ENCODE results near the gene USP11.
A peak's percentile ranks its signal among the peaks of the same experiment; 100 is the strongest.

Gene USP11

GRCh38 chrX:47226531-47227333 lies 6.1 kb upstream of the USP11 start:
- DNase-seq = no peak

GRCh38 chrX:47227334-47227583 lies 5.5 kb upstream of the USP11 start:
- no peak for DNase-seq

GRCh38 chrX:47228550-47229270 lies 4.1 kb upstream of the USP11 start:
- no peak for DNase-seq

- DNase-seq = no peak
These were observed 3.4 kb upstream of the USP11 start for GRCh38 chrX:47229427-47229826.

GRCh38 chrX:47230136-47230868 lies 2.5 kb upstream of the USP11 start:
- no peak for DNase-seq

GRCh38 chrX:47231167-47231566 lies 1.6 kb upstream of the USP11 start:
- no peak for DNase-seq

- no peak for DNase-seq
These were observed 509 bp upstream of the USP11 start for GRCh38 chrX:47232197-47232802.

- peak; percentile 96 for DNase-seq
These were observed 714 bp downstream of the USP11 start for GRCh38 chrX:47233333-47234113.

GRCh38 chrX:47234583-47234982 lies 1.8 kb downstream of the USP11 start:
- DNase-seq = no peak

- DNase-seq = no peak
These were observed 2.9 kb downstream of the USP11 start for GRCh38 chrX:47235691-47236103.

GRCh38 chrX:47239199-47239598 lies 6.4 kb downstream of the USP11 start:
- no peak for DNase-seq

GRCh38 chrX:47239898-47240545 lies 7.2 kb downstream of the USP11 start:
- DNase-seq = no peak

- DNase-seq = no peak
These were observed 7.8 kb downstream of the USP11 start for GRCh38 chrX:47240619-47241018.

GRCh38 chrX:47241201-47242011 lies 8.6 kb downstream of the USP11 start:
- DNase-seq = no peak

- DNase-seq = no peak
These were observed 9.5 kb downstream of the USP11 start for GRCh38 chrX:47242321-47242720.

GRCh38 chrX:47243351-47243750 lies 10.5 kb downstream of the USP11 start:
- no peak for DNase-seq

GRCh38 chrX:47244676-47245075 lies 11.9 kb downstream of the USP11 start:
- no peak for DNase-seq

GRCh38 chrX:47245156-47245555 lies 12.3 kb downstream of the USP11 start:
- DNase-seq = no peak

- DNase-seq = no peak
These were observed 14.6 kb downstream of the USP11 start for GRCh38 chrX:47247206-47247998.

- DNase-seq = no peak
These were observed 15.2 kb downstream of the USP11 start for GRCh38 chrX:47247999-47248320.

GRCh38 chrX:47248576-47248975 lies 15.8 kb downstream of the USP11 start:
- no peak for DNase-seq
